IMR-90 (cell line): ENCODE results near the gene SMARCA2. TPM values are rescaled to one million over a fixed set of nuclear protein-coding genes. Genes with fewer than 3 reads are reported as not detected.
A peak's percentile ranks its signal among the peaks of the same experiment; 100 is the strongest.

Experiments used
- ATAC-seq: fragments of 200-7000 bp; cut with Tn5 transposase; 2 replicates; pipeline ENCODE4 v1.9.1; 2020; ENCODE audit warnings: low read depth, mild to moderate bottlenecking, moderate library complexity
- BruUV-seq: library from RNA; stranded (reverse); fragments of 400-500 nt; replicated peaks from 2 replicates; lab custom pipeline; 2021; lab: Mats Ljungman, UMichigan
- CTCF ChIA-PET: fragments of 300-600 bp; formaldehyde crosslinking; extraction: SDS; loops from one replicate; lab custom pipeline; 2021; ENCODE audit warnings: antibody characterized with exemption; lab: Yijun Ruan, JAX
- POLR2A ChIA-PET: fragments of 300-600 bp; sonication (Branson Sonifier 250); formaldehyde crosslinking; loops from one replicate; lab custom pipeline; 2022; ENCODE audit warnings: antibody characterized with exemption; ENCODE audit not compliant: unreplicated experiment; lab: Charles Lee
- DNase-seq: peaks from one replicate; pipeline ENCODE4 v3.0.0; 2013
- H2AFZ ChIP-seq: replicated peaks from 2 replicates; pipeline ENCODE3; 2013; ENCODE audit warnings: low read length, mild to moderate bottlenecking; ENCODE audit not compliant: poor library complexity
- H2AK5ac ChIP-seq: 2 replicates; pipeline ENCODE4 v1.6.1; 2013; ENCODE audit warnings: low read depth, low read length, inconsistent platforms
- H2AK9ac ChIP-seq: replicated peaks from 2 replicates; pipeline ENCODE3; 2013; ENCODE audit warnings: mild to moderate bottlenecking, low read depth, low read length, moderate library complexity; ENCODE audit not compliant: poor library complexity
- H2BK120ac ChIP-seq: 2 replicates; pipeline ENCODE4 v1.6.1; 2013; ENCODE audit warnings: low read depth, low read length, inconsistent platforms
- H2BK15ac ChIP-seq: 3 replicates; pipeline ENCODE4 v1.6.1; 2013; ENCODE audit warnings: low read depth, low read length, inconsistent platforms
- H2BK20ac ChIP-seq: 2 replicates; pipeline ENCODE4 v1.6.1; 2013; ENCODE audit warnings: low read depth, mild to moderate bottlenecking, inconsistent platforms, low read length, moderate library complexity
- H2BK5ac ChIP-seq: 2 replicates; pipeline ENCODE4 v1.6.1; 2013; ENCODE audit warnings: mild to moderate bottlenecking, low read depth, low read length, inconsistent platforms; ENCODE audit not compliant: poor library complexity, severe bottlenecking
- H3K14ac ChIP-seq: replicated peaks from 2 replicates; pipeline ENCODE4 v1.6.1; 2013; ENCODE audit warnings: low read depth, low read length, inconsistent platforms
- H3K18ac ChIP-seq: 2 replicates; pipeline ENCODE4 v1.6.1; 2013; ENCODE audit warnings: low read depth, low read length, control low read depth
- H3K23ac ChIP-seq: 2 replicates; pipeline ENCODE4 v1.6.1; 2013; ENCODE audit warnings: low read depth, low read length, inconsistent platforms
- H3K27ac ChIP-seq: 2 replicates; pipeline ENCODE4 v1.5.1; 2013; ENCODE audit warnings: mild to moderate bottlenecking, control low read depth, low read length; ENCODE audit not compliant: insufficient read depth
- H3K27me3 ChIP-seq: 2 replicates; pipeline ENCODE4 v1.6.1; 2013; ENCODE audit warnings: low read length; ENCODE audit not compliant: control insufficient read depth, insufficient read depth
- H3K36me3 ChIP-seq: 2 replicates; pipeline ENCODE4 v1.6.1; 2013; ENCODE audit warnings: low read length, mixed read lengths; ENCODE audit not compliant: control insufficient read depth, insufficient read depth
- H3K4ac ChIP-seq: 2 replicates; pipeline ENCODE4 v1.6.1; 2013; ENCODE audit warnings: low read depth, low read length, inconsistent platforms
- H3K4me1 ChIP-seq: 2 replicates; pipeline ENCODE4 v1.6.1; 2013; ENCODE audit warnings: low read length, mixed read lengths; ENCODE audit not compliant: control insufficient read depth, insufficient read depth
- H3K4me2 ChIP-seq: 2 replicates; pipeline ENCODE4 v1.6.1; 2013; ENCODE audit warnings: low read depth, mild to moderate bottlenecking, control low read depth, low read length, moderate library complexity
- H3K4me3 ChIP-seq: 2 replicates; pipeline ENCODE4 v1.5.1; 2013; ENCODE audit warnings: low read depth, mild to moderate bottlenecking, control low read depth, low read length, moderate library complexity; ENCODE audit not compliant: insufficient read depth
- H3K56ac ChIP-seq: 2 replicates; pipeline ENCODE4 v1.6.1; 2013; ENCODE audit warnings: low read length, inconsistent platforms; ENCODE audit not compliant: insufficient read depth; ENCODE audit errors: extremely low read depth
- H3K79me1 ChIP-seq, 2 experiments: 2 replicates each; pipeline ENCODE4 v1.6.1; 2013; ENCODE audit warnings: low read length in 2 of 2, inconsistent platforms in 1 of 2, low read depth in 1 of 2
- H3K9ac ChIP-seq: 2 replicates; pipeline ENCODE4 v1.6.1; 2013; ENCODE audit warnings: low read depth, low read length, control low read depth
- H3K9me1 ChIP-seq: 2 replicates; pipeline ENCODE4 v1.6.1; 2013; ENCODE audit warnings: low read length, inconsistent platforms; ENCODE audit not compliant: insufficient read depth
- H3K9me3 ChIP-seq: 2 replicates; pipeline ENCODE4 v1.6.1; 2013; ENCODE audit warnings: low read length; ENCODE audit not compliant: control insufficient read depth, insufficient read depth
- H4K20me1 ChIP-seq: 2 replicates; pipeline ENCODE4 v1.6.1; 2013; ENCODE audit warnings: low read length, inconsistent platforms; ENCODE audit not compliant: insufficient read depth
- H4K5ac ChIP-seq: 2 replicates; pipeline ENCODE4 v1.6.1; 2013; ENCODE audit warnings: mild to moderate bottlenecking, low read depth, low read length, control low read depth
- H4K8ac ChIP-seq, 2 experiments: 2 replicates each; pipeline ENCODE4 v1.6.1; 2013; ENCODE audit warnings: low read depth in 2 of 2, low read length in 2 of 2, control low read depth in 1 of 2, inconsistent platforms in 1 of 2
- H4K91ac ChIP-seq: 2 replicates; pipeline ENCODE4 v1.6.1; 2013; ENCODE audit warnings: low read depth, low read length, inconsistent platforms; ENCODE audit not compliant: insufficient read depth
- BHLHE40 ChIP-seq: fragments of 150-350 bp; IDR thresholded peaks from 2 replicates; pipeline ENCODE4 v1.6.1; 2016; ENCODE audit warnings: mild to moderate bottlenecking, low read depth, low read length
- CEBPB ChIP-seq: IDR thresholded peaks from 2 replicates; pipeline ENCODE4 v1.6.1; 2012; ENCODE audit warnings: low read depth, low read length, improper control_type of control experiment
- ELK1 ChIP-seq: fragments of 150-350 bp; IDR thresholded peaks from 2 replicates; pipeline ENCODE4 v1.6.1; 2016; ENCODE audit warnings: low read depth, mild to moderate bottlenecking, low read length, moderate library complexity, borderline replicate concordance
- FOS ChIP-seq: fragments of 150-350 bp; IDR thresholded peaks from 2 replicates; pipeline ENCODE4 v1.6.1; 2016; ENCODE audit warnings: low read depth, low read length
- MAFK ChIP-seq: IDR thresholded peaks from 2 replicates; pipeline ENCODE4 v1.6.1; 2012; ENCODE audit warnings: low read depth, low read length, improper control_type of control experiment
- MAZ ChIP-seq: IDR thresholded peaks from 2 replicates; pipeline ENCODE4 v1.6.1; 2012; ENCODE audit warnings: low read depth, mild to moderate bottlenecking, low read length, improper control_type of control experiment, moderate library complexity, borderline replicate concordance
- MXI1 ChIP-seq: IDR thresholded peaks from 2 replicates; pipeline ENCODE4 v1.6.1; 2012; ENCODE audit warnings: low read depth, mild to moderate bottlenecking, low read length, moderate library complexity, borderline replicate concordance
- NFE2L2 ChIP-seq: fragments of 150-350 bp; IDR thresholded peaks from 2 replicates; pipeline ENCODE4 v1.6.1; 2016; ENCODE audit warnings: low read depth, mild to moderate bottlenecking, low read length
- POLR2A ChIP-seq: IDR thresholded peaks from 2 replicates; pipeline ENCODE4 v1.6.1; 2012; ENCODE audit warnings: mild to moderate bottlenecking, low read depth, low read length
- RCOR1 ChIP-seq: IDR thresholded peaks from 2 replicates; pipeline ENCODE4 v1.6.1; 2012; ENCODE audit warnings: mild to moderate bottlenecking, low read length, improper control_type of control experiment; ENCODE audit not compliant: insufficient replicate concordance
- USF2 ChIP-seq: fragments of 150-350 bp; IDR thresholded peaks from 2 replicates; pipeline ENCODE4 v1.6.1; 2017; ENCODE audit warnings: mild to moderate bottlenecking, antibody characterized with exemption, low read length, low read depth
- WGBS, 2 experiments: methylation state at CpG; one replicate each; pipeline versions ENCODE4 v1.1.5 to v1.1.7; 2013; ENCODE audit warnings: missing lambda C conversion rate in 2 of 2; ENCODE audit not compliant: insufficient read length in 1 of 2; ENCODE audit errors: extremely low coverage in 2 of 2; 5-methylcytosine and 5-hydroxymethylcytosine counted together
- dilution Hi-C: fragments of 300-500 bp; cut with HindIII; formaldehyde crosslinking; loops from one replicate; pipeline ENCODE4 v1.14.3; 2018; ENCODE audit warnings: low sequenced_read_pairs; ENCODE audit not compliant: unreplicated experiment
- in situ Hi-C: fragments of 300-500 bp; cut with MboI; formaldehyde crosslinking; loops from 3 replicates; pipeline ENCODE4 v1.14.3; 2019; ENCODE audit warnings: low sequenced_read_pairs, inconsistent platforms, mixed read lengths
- intact Hi-C: fragments of 100-400 bp; cut with micrococcal nuclease; formaldehyde crosslinking; loops from 2 replicates; pipeline ENCODE4 v1.10.0; 2022
- polyA plus RNA-seq, 3 experiments: library from polyadenylated mRNA; depleted of rRNA; stranded (reverse); fragments of >200 nt; gene quantifications; 2 replicates each; pipeline ENCODE4 v1.2.3, GENCODE V29; 2012; ENCODE audit warnings: low replicate concordance in 1 of 3
- total RNA-seq: library from RNA; depleted of rRNA; stranded (reverse); fragments of >200 nt; gene quantifications from 2 replicates; pipeline ENCODE4 v1.2.3, GENCODE V29; 2012
- TF ChIP-seq, protein P1 (sequence below): conservative IDR thresholded peaks from 2 replicates; pipeline ENCODE4 v1.5.1; 2012; ENCODE audit warnings: mild to moderate bottlenecking, low read depth, low read length, improper control_type of control experiment

Gene SMARCA2
- total and polyA plus RNA-seq, 2 of the 4 experiments (the other 2 are of a cell fraction) = 25.3 to 26.7 TPM

- Histone ChIP-seq H2AFZ (peak overlapping the region; percentile 95), H3K9me3 (no peaks in the 10 kb centered on the region), H4K91ac (peak overlapping the region; percentile 6; the same call in 1 of the 2 replicates), H3K4ac (peak overlapping the region; percentile 20), H3K9me1 (no peaks in the 10 kb centered on the region), H4K20me1 (peaks cover 7% of the 10 kb centered on the region; the same call in 1 of the 2 replicates), H2AK5ac (0 out of 2 replicates have a peak overlapping the region, but pooled peaks have one; percentile 2), H3K14ac (0 out of 2 replicates have a peak overlapping the region, but pooled peaks have one; percentile 45), H3K27me3 (no peaks in the 10 kb centered on the region), H3K23ac (peak overlapping the region; percentile 77; the same call in 1 of the 2 replicates), H3K9ac (peak overlapping the region; percentile 87), H3K79me1 (peaks cover 15 to 17% of the 10 kb centered on the region in 2 experiments), H3K4me2 (peak overlapping the region; percentile 87), H3K27ac (peak overlapping the region; percentile 70), H4K5ac (peak overlapping the region; percentile 27; the same call in 1 of the 2 replicates), H2BK120ac (no peak overlapping the region), H3K4me1 (peaks cover 2% of the 10 kb centered on the region), H3K4me3 (peak overlapping the region; percentile 76), H3K56ac (peak overlapping the region; percentile 49; the same call in 1 of the 2 replicates), H2BK5ac (peak overlapping the region; percentile 67), H2AK9ac (peak overlapping the region; percentile 73), H3K18ac (peak overlapping the region; percentile 42; the same call in 1 of the 2 replicates), H3K36me3 (no peaks in the 10 kb centered on the region), H2BK15ac (no peak overlapping the region), H4K8ac (peak overlapping the region in 1 of 2 experiments; percentile 35; a peak in 2 of 4 replicates), H2BK20ac (no peak overlapping the region)
- ATAC-seq (peak; percentile 2), DNase-seq (peak; percentile 24)
- TF ChIP-seq USF2 = no peak
- no peak for TF ChIP-seq ELK1
- TF ChIP-seq MAFK = no peak
- TF ChIP-seq, protein P1, sequence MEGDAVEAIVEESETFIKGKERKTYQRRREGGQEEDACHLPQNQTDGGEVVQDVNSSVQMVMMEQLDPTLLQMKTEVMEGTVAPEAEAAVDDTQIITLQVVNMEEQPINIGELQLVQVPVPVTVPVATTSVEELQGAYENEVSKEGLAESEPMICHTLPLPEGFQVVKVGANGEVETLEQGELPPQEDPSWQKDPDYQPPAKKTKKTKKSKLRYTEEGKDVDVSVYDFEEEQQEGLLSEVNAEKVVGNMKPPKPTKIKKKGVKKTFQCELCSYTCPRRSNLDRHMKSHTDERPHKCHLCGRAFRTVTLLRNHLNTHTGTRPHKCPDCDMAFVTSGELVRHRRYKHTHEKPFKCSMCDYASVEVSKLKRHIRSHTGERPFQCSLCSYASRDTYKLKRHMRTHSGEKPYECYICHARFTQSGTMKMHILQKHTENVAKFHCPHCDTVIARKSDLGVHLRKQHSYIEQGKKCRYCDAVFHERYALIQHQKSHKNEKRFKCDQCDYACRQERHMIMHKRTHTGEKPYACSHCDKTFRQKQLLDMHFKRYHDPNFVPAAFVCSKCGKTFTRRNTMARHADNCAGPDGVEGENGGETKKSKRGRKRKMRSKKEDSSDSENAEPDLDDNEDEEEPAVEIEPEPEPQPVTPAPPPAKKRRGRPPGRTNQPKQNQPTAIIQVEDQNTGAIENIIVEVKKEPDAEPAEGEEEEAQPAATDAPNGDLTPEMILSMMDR = no peak
- TF ChIP-seq MXI1 = 0 out of 2 replicates have a peak, but pooled peaks have one; percentile 4
- peak; percentile 47; the same call in 1 of the 2 replicates for TF ChIP-seq CEBPB
- TF ChIP-seq NFE2L2 = no peak
- no peak for TF ChIP-seq FOS
- no peak for TF ChIP-seq BHLHE40
- no peak for TF ChIP-seq MAZ
- TF ChIP-seq POLR2A = no peak
- no peak for TF ChIP-seq RCOR1
- no TSS peak for BruUV-seq
- WGBS, 2 experiments = 0% methylated on average over 7 of the region's 59 CpGs; no CpG with 5 or more reads in 1 of the 2 experiments
- ChIA-PET CTCF (interaction anchor here (1.4 kb wide), 1 partner anchor 17 kb away, joined by 3 read pairs; no protein-coding TSS in a partner anchor), POLR2A (no interaction called here)
- intact Hi-C loops = loop anchor here (1.0 to 10.0 kb wide), 7 partner anchors 36 to 827 kb away; partner anchors contain the start of genes PUM3 and VLDLR
- dilution Hi-C loops = loop anchor here (25.0 kb wide), 1 partner anchor 97 kb away; no protein-coding TSS in a partner anchor
- in situ Hi-C loops = no loop called here
These were observed 647 bp downstream of the SMARCA2 start for GRCh38 chr9:2015581-2016407.
